D721Med (cell line): Measurements from ENCODE around the gene CYSRT1.
A peak's percentile ranks its signal among the peaks of the same experiment; 100 is the strongest.

Experiments
- DNase-seq: peaks from one replicate; pipeline ENCODE4 v3.0.0; 2011; ENCODE audit warnings: low spot score; ENCODE audit not compliant: insufficient read length
- FAIRE-seq: peaks from 2 replicates; lab custom pipeline; 2011; peaks lifted over from hg19 to GRCh38; lab: Jason Lieb, UNC
- TF ChIP-seq, protein P1 (sequence below): IDR thresholded peaks from 2 replicates; pipeline ENCODE4 v1.5.1; 2012; ENCODE audit warnings: mild to moderate bottlenecking, control low read depth; ENCODE audit not compliant: insufficient read depth; ENCODE audit errors: missing control alignments

Gene CYSRT1

DNA sequence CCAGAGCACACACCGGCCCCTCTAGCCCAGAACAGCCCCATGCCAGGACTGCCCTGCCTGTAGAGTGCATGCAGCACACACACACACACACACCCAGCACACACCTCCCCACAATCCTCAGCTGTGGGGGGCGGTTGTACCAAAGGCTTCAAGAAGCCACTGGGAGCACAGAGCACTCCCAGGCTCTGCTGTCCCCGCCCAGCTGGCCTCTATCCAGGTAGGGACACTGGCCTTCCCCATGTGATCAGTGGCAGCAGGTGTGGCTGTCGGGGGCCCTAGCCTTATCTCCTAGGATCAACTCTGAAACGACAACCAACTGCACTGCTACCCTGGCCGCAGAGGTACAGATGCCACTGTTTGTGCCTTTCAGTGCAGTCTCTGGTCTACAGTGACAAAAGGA lies 38.6 kb upstream of the CYSRT1 start:
- no peak for FAIRE-seq
- DNase-seq: no peak
- TF ChIP-seq, protein P1, sequence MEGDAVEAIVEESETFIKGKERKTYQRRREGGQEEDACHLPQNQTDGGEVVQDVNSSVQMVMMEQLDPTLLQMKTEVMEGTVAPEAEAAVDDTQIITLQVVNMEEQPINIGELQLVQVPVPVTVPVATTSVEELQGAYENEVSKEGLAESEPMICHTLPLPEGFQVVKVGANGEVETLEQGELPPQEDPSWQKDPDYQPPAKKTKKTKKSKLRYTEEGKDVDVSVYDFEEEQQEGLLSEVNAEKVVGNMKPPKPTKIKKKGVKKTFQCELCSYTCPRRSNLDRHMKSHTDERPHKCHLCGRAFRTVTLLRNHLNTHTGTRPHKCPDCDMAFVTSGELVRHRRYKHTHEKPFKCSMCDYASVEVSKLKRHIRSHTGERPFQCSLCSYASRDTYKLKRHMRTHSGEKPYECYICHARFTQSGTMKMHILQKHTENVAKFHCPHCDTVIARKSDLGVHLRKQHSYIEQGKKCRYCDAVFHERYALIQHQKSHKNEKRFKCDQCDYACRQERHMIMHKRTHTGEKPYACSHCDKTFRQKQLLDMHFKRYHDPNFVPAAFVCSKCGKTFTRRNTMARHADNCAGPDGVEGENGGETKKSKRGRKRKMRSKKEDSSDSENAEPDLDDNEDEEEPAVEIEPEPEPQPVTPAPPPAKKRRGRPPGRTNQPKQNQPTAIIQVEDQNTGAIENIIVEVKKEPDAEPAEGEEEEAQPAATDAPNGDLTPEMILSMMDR: no peak

DNA sequence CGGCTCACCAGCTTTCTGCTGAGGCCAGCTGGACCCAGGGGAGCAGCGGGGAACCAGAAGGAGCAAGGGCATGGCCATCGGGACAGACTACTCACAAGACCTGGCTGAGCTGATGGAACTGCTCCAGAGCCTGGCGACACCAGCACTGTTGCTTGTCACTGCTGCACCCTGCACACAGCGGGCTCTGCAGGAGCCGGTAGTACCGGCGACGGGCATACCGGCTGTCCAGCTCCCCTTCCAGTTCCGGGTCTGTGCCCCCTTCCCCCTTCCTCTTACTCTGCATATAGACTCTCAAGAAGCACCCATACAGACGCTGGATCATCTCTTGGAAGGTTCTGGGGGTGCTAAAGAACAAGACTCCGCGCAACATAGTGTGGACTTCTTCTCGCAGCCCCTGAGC lies 37.6 kb upstream of the CYSRT1 start:
- FAIRE-seq (no peak), DNase-seq (no peak)
- TF ChIP-seq, protein P1: no peak

DNA sequence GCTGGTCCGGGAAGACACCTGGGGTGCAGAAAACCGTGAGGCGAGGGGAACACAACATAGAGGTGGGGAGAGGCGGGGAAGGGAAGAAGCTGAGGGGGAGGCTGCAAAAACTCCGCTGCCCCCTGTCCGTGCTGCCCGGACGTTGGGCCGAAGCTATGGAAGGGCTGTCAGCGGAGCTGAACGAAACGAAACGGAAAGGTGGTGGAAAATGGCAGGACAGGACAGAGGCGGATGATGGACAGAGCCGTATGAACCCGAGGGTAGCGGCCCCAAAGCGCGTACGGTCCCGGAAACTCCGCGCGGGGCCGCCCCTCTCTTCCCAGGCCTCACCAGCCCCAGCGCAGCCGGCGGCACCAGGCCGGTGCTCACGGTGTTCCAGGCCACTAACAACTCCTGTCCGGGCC lies 36.9 kb upstream of the CYSRT1 start:
- TF ChIP-seq, protein P1: no peak
- DNase-seq (no peak), FAIRE-seq (no peak)

DNA sequence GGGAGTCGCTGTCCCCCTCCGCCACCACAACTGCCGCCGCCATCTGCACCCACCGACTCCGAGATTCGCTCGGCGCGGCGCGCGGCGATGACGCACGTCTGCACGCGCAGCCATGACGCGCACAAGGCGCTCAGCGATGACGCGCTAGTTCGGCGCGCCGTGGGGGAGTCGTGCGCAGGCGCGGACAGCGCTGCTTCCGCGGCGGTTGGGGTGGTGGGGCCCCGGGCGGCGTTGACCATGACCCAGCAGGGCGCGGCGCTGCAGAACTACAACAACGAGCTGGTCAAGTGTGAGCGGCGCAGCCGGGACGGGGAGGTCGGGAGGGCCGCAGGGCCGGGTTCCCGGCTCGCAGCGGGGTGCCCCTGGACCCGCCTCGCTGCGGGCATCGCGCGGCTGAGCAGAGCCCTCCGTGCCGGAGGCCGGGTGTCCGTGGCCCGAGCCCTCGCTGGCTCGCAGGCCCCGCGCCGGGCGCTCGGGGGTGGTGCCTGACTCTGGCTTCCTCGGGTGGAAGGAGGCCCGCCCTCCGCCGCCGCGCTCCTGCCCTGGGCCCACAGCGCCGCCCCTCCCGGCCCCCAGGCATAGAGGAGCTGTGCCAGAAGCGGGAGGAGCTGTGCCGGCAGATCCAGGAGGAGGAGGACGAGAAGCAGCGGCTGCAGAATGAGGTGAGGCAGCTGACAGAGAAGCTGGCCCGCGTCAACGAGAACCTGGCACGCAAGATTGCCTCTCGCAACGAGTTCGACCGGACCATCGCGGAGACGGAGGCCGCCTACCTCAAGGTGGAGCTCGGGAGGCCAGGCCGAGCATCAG lies 36.3 kb upstream of the CYSRT1 start, which contains the start of the genes ANAPC2 and SSNA1:
Gene ANAPC2 (minus strand): TSS at position 71 of the 807 bp plus-strand sequence. CDS start 28 bp downstream, at position 43.
Gene SSNA1 (plus strand): TSS at position 187 of the 807 bp plus-strand sequence. CDS start 51 bp downstream, at position 238.
- TF ChIP-seq, protein P1: peak; percentile 26
- FAIRE-seq (no peak), DNase-seq (no peak)

DNA sequence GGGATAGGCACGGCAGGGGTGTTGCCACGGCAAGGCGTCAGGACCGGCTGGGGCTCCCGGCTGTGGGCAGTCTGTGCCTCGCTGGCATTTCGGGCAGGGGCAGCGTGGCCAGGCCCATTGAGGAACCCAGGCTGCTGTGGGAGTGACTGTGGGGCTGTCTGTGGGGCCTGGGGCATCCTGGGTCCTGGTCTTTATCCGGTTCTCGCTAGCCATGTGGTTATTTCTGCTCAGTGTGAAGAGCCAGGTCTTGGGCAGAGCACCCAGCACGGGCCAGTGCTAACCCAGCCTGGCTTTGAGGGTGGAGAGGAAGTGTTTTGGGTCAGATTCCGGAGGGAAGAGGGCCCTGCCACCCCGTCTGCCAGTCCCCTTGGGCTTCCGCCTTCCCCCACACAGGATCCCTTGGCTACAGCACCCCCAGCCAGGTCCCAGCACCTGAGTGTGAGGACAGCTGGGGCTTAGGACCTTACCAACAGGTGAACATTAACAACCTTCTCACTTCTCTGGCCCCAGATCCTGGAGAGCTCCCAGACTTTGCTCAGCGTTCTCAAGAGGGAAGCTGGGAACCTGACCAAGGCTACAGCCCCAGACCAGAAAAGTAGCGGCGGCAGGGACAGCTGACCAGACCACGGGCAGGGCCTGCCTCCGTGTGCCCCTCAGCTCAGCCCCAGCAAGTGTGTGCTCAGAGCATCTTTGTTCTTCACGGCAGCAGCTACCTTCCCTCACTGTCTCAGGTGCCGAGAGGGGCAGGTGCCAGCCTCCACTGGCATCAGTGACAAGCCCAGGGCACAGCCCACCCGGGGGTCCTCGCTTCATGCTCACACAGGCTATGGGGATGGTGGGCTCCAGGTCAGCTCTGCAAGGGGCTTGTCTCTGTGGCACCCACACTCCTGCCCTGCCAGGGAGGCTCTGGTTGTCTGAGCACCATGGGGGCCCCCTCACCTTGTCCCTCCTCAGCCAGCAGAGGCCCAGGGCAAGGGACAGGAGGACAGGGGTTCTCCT lies 35.4 kb upstream of the CYSRT1 start:
- TF ChIP-seq, protein P1: no peak
- DNase-seq: no peak
- FAIRE-seq: no peak

DNA sequence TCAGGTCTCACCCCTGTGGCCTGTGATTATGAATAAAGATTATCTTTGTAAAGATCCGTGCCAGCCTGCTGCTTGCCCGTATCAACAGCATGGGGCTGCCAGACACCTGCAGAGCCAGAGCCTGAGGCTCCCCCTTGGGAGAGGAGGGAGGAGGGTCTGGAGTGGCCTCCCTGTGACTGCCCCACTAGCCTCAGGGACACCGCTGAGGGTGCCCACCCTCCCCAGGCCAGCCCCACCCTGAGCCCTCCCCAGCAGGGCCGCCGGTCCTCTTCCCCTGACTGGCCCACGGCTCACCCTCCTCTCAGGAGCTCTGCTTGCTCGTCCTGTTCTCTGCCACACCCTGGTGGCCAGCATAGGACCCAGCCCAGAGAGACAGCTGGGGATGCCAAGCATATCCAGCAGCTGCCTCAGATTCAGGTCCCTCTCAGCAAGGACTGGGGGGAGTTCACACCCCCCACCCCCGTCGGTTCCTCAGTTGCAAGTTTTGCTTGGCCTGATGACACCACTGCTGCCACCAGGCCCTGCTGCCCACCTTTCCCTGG lies 34.6 kb upstream of the CYSRT1 start:
- no peak for DNase-seq
- FAIRE-seq: no peak
- TF ChIP-seq, protein P1: no peak
